A673 (cell line): Measurements from ENCODE around the gene PDLIM1. TPM values are rescaled to one million over a fixed set of nuclear protein-coding genes. Genes with fewer than 3 reads are reported as not detected.

ENCODE experiments used
- BruUV-seq: library from RNA; stranded (reverse); fragments of 400-500 nt; replicated peaks from 2 replicates; lab custom pipeline; 2021; lab: Mats Ljungman, UMichigan
- CTCF ChIA-PET: fragments of 300-600 bp; sonication (Branson Sonifier 250); formaldehyde crosslinking; loops from one replicate; lab custom pipeline; 2022; ENCODE audit warnings: antibody characterized with exemption; lab: Charles Lee
- POLR2A ChIA-PET: fragments of 300-600 bp; sonication (Branson Sonifier 250); formaldehyde crosslinking; loops from one replicate; lab custom pipeline; 2022; ENCODE audit warnings: antibody characterized with exemption; ENCODE audit not compliant: low non-redundant PET; lab: Charles Lee
- DNase-seq: peaks from one replicate; pipeline ENCODE4 v3.0.0-alpha.2; 2015; ENCODE audit warnings: low spot score
- H3K27ac ChIP-seq: fragments of 200-600 bp; sonication (generic); 2 replicates; pipeline ENCODE4 v1.5.1; 2016; ENCODE audit warnings: mixed run types, low read depth, mild to moderate bottlenecking, mixed read lengths, antibody characterized with exemption, low read length; ENCODE audit not compliant: poor library complexity, severe bottlenecking
- H3K27me3 ChIP-seq: fragments of 200-600 bp; sonication (generic); replicated peaks from 2 replicates; pipeline ENCODE4 v1.6.1; 2017; ENCODE audit warnings: mixed run types, low read depth, mild to moderate bottlenecking, mixed read lengths, antibody characterized with exemption, low read length; ENCODE audit not compliant: insufficient read depth, poor library complexity
- H3K36me3 ChIP-seq: fragments of 200-600 bp; sonication (generic); 2 replicates; pipeline ENCODE4 v1.6.1; 2016; ENCODE audit warnings: mixed run types, mild to moderate bottlenecking, mixed read lengths, antibody characterized with exemption, low read length; ENCODE audit not compliant: insufficient read depth, poor library complexity, severe bottlenecking
- H3K4me1 ChIP-seq: fragments of 200-600 bp; sonication (generic); 2 replicates; pipeline ENCODE4 v1.6.1; 2017; ENCODE audit warnings: mixed run types, mild to moderate bottlenecking, mixed read lengths, antibody characterized with exemption, low read length; ENCODE audit not compliant: insufficient read depth, poor library complexity, severe bottlenecking
- H3K4me3 ChIP-seq: fragments of 200-600 bp; sonication (generic); 2 replicates; pipeline ENCODE4 v1.5.1; 2016; ENCODE audit warnings: low read depth, mixed run types, mild to moderate bottlenecking, mixed read lengths, low read length; ENCODE audit not compliant: poor library complexity, severe bottlenecking
- H3K9me3 ChIP-seq: fragments of 200-600 bp; sonication (generic); 2 replicates; pipeline ENCODE4 v1.6.1; 2016; ENCODE audit warnings: mixed run types, low read depth, mild to moderate bottlenecking, mixed read lengths, antibody characterized with exemption, low read length; ENCODE audit not compliant: poor library complexity, severe bottlenecking
- CTCF ChIP-seq: fragments of 300-800, 200-600 bp; sonication (generic); conservative IDR thresholded peaks from 2 replicates; pipeline ENCODE4 v1.5.1; 2017; ENCODE audit warnings: low read depth, mild to moderate bottlenecking, antibody characterized with exemption, low read length, moderate library complexity, mixed read lengths
- EZH2 ChIP-seq: fragments of 200-600 bp; sonication (generic); IDR thresholded peaks from 2 replicates; pipeline ENCODE4 v1.6.1; 2017; ENCODE audit warnings: borderline replicate concordance, low read depth, mild to moderate bottlenecking, mixed read lengths, antibody characterized with exemption, low read length; ENCODE audit not compliant: poor library complexity, severe bottlenecking
- intact Hi-C: fragments of 100-400 bp; cut with micrococcal nuclease; formaldehyde crosslinking; loops from one replicate; pipeline ENCODE4 v1.10.0; 2022; ENCODE audit not compliant: unreplicated experiment
- total RNA-seq: library from RNA; stranded (reverse); gene quantifications from 2 replicates; pipeline ENCODE4 v1.2.3, GENCODE V29; 2021

The PDLIM1 gene
- total RNA-seq, 1 experiment from 2014 or later, result 0.32 TPM

GRCh38 chr10:95303535-95303934 lies 12.7 kb upstream of the PDLIM1 start:
- CTCF ChIA-PET, result interaction anchor here (0.5 kb wide), 1 partner anchor 887 kb away, joined by 5 read pairs; no protein-coding TSS in a partner anchor
- H3K27me3 ChIP-seq, result no peaks in the 10 kb centered on the region
- H3K36me3 ChIP-seq, result no peaks in the 10 kb centered on the region
- POLR2A ChIA-PET, result no interaction called here
- H3K27ac ChIP-seq, result no peak overlapping the region
- no TSS peak for BruUV-seq
- H3K9me3 ChIP-seq, result no peaks in the 10 kb centered on the region
- no peak for DNase-seq
- H3K4me3 ChIP-seq, result no peak overlapping the region
- intact Hi-C loops, result no loop called here
- no peaks in the 10 kb centered on the region for H3K4me1 ChIP-seq
- TF ChIP-seq CTCF (no peak), EZH2 (no peak)

GRCh38 chr10:95300022-95300539 lies 9.3 kb upstream of the PDLIM1 start:
- ChIA-PET CTCF (no interaction called here), POLR2A (no interaction called here)
- no peak overlapping the region for H3K27ac ChIP-seq
- DNase-seq, result no peak
- no peak overlapping the region for H3K4me3 ChIP-seq
- H3K9me3 ChIP-seq, result no peaks in the 10 kb centered on the region
- no peak for TF ChIP-seq EZH2
- TF ChIP-seq CTCF, result no peak
- intact Hi-C loops, result no loop called here
- no peaks in the 10 kb centered on the region for H3K36me3 ChIP-seq
- no TSS peak for BruUV-seq
- no peaks in the 10 kb centered on the region for H3K4me1 ChIP-seq
- peaks cover 14% of the 10 kb centered on the region for H3K27me3 ChIP-seq

- TF ChIP-seq CTCF (no peak), EZH2 (no peak)
- intact Hi-C loops, result no loop called here
- no peaks in the 10 kb centered on the region for H3K36me3 ChIP-seq
- H3K4me3 ChIP-seq, result no peak overlapping the region
- DNase-seq, result no peak
- H3K27ac ChIP-seq, result no peak overlapping the region
- BruUV-seq, result no TSS peak
- H3K4me1 ChIP-seq, result no peaks in the 10 kb centered on the region
- no peaks in the 10 kb centered on the region for H3K9me3 ChIP-seq
- ChIA-PET CTCF (no interaction called here), POLR2A (no interaction called here)
- H3K27me3 ChIP-seq, result peaks cover 31% of the 10 kb centered on the region
Measured at GRCh38 chr10:95297402-95297801, 6.6 kb upstream of the PDLIM1 start.
